Stomach (tissue), 9 donors: ENCODE measurements around the gene NNMT. TPM values are rescaled to one million over a fixed set of nuclear protein-coding genes. Genes with fewer than 3 reads are reported as not detected.

ENCODE experiments used
- DNase-seq, 2 donors: peaks; one replicate each; pipeline versions ENCODE4 v3.0.0 to v3.0.0-alpha.2; 2013 to 2019
- H3K27ac ChIP-seq, 5 donors: fragments of 200-600 bp in 4 of 5; sonication (generic) in 4 of 5; one replicate each; pipeline ENCODE4 v1.5.1; 2013 to 2019; ENCODE audit warnings: mild to moderate bottlenecking in 1 of 5, moderate library complexity in 1 of 5
- H3K27me3 ChIP-seq, 3 donors: fragments of 200-600 bp; sonication (generic); one replicate each; pipeline ENCODE4 v1.5.1; 2017 to 2019; ENCODE audit warnings: mixed run types in 1 of 3
- H3K36me3 ChIP-seq, 4 donors: fragments of 200-600 bp; sonication (generic); 1 replicate in 3 of 4; 2 replicates in 1 of 4; pipeline ENCODE4 v1.5.1; 2016 to 2019
- H3K4me1 ChIP-seq, 4 donors: fragments of 200-600 bp; sonication (generic); one replicate each; pipeline ENCODE4 v1.5.1; 2016 to 2019
- H3K4me3 ChIP-seq, 4 donors: fragments of 200-600 bp; sonication (generic) in 3 of 4; one replicate each; pipeline ENCODE4 v1.5.1; 2016 to 2019; ENCODE audit warnings: mild to moderate bottlenecking in 1 of 4
- H3K9me3 ChIP-seq, 4 donors: fragments of 200-600 bp; sonication (generic); one replicate each; pipeline ENCODE4 v1.5.1; 2016 to 2019
- EP300 ChIP-seq: sonication (generic); formaldehyde crosslinking; IDR thresholded peaks from one replicate; pipeline ENCODE4 v1.6.1; 2017; ENCODE audit warnings: antibody characterized with exemption
- POLR2A ChIP-seq, 4 donors: fragments of 450-650 bp; IDR thresholded peaks; one replicate each; pipeline ENCODE4 v1.6.1; 2016; ENCODE audit warnings: antibody characterized with exemption in 4 of 4, control low read depth in 2 of 4, mild to moderate bottlenecking in 1 of 4, moderate library complexity in 1 of 4
- POLR2AphosphoS5 ChIP-seq, 3 donors: sonication (generic); formaldehyde crosslinking; IDR thresholded peaks; one replicate each; pipeline ENCODE4 v1.6.1; 2016; ENCODE audit warnings: antibody characterized with exemption in 3 of 3
- WGBS, 5 donors: extraction: QIAGEN DNeasy Blood & Tissue Kit in 3 of 5; methylation state at CpG; one replicate each; pipeline versions ENCODE4 v1.1.5 to v1.1.7; 2013 to 2018; 5-methylcytosine and 5-hydroxymethylcytosine counted together
- intact Hi-C: fragments of 100-400 bp; cut with DNase I; formaldehyde crosslinking; loops from one replicate; pipeline ENCODE4 v1.15.1; 2023; ENCODE audit warnings: low total_unique reads
- polyA plus RNA-seq, 3 donors: library from polyadenylated mRNA; stranded (reverse); fragments of 200-250 nt; gene quantifications; one replicate each; pipeline ENCODE4 v1.2.3, GENCODE V29; 2013
- total RNA-seq, 5 donors: library from RNA; depleted of rRNA; stranded (reverse); fragments of >200 nt; gene quantifications; one replicate each; pipeline versions ENCODE4 v1.1.0 to v1.2.3, GENCODE V29; 2014 to 2016
- TF ChIP-seq, protein P1 (sequence below), 7 experiments: fragments of 450-650 bp in 4 of 7; fragments of 200-600 bp in 3 of 7; sonication (generic) in 3 of 7; IDR thresholded peaks; one replicate each; pipeline ENCODE4 v1.5.1; 2016 to 2019; ENCODE audit warnings: antibody characterized with exemption in 7 of 7, control low read depth in 2 of 7, mild to moderate bottlenecking in 1 of 7
- donor health status: healthy with polysubstance abuse.
- donor health status: Bipolar disorder and iron deficiency.
- donor health status: healthy.

The NNMT gene
- total and polyA plus RNA-seq, 8 donors = 35.1 to 451 (median 279) TPM

DNA sequence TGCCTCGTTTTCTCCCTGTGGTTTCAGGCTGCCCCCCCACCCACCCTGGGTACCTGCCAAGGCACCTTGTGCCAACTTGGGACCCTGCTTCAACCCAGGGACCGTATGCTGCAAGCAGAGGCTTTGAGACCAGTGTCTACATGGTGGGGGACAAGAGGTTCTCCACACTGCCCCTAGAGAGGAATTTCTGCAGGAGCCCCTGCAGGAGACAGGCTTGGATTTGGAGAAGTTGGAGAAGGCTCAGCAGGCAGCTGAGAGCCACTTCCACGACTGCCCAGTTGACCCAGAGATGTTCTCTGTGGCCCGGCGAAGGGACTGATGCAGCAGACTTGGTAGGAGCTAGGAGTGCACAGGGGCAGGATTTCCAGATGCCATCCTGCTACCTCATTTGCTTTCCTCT, 20.1 kb upstream of the NNMT start:
- Histone ChIP-seq H3K9me3 (no peaks in the 10 kb centered on the region), H3K27ac (no peak overlapping the region), H3K27me3 (peaks cover 0 to 31% (median 0%) of the 10 kb centered on the region in 3 donors), H3K4me1 (peaks cover 8 to 14% (median 11%) of the 10 kb centered on the region in 4 donors), H3K36me3 (no peaks in the 10 kb centered on the region), H3K4me3 (no peak overlapping the region)
- TF ChIP-seq, protein P1, sequence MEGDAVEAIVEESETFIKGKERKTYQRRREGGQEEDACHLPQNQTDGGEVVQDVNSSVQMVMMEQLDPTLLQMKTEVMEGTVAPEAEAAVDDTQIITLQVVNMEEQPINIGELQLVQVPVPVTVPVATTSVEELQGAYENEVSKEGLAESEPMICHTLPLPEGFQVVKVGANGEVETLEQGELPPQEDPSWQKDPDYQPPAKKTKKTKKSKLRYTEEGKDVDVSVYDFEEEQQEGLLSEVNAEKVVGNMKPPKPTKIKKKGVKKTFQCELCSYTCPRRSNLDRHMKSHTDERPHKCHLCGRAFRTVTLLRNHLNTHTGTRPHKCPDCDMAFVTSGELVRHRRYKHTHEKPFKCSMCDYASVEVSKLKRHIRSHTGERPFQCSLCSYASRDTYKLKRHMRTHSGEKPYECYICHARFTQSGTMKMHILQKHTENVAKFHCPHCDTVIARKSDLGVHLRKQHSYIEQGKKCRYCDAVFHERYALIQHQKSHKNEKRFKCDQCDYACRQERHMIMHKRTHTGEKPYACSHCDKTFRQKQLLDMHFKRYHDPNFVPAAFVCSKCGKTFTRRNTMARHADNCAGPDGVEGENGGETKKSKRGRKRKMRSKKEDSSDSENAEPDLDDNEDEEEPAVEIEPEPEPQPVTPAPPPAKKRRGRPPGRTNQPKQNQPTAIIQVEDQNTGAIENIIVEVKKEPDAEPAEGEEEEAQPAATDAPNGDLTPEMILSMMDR (IDR thresholded peaks at IDR 0.05) = no peak
- TF ChIP-seq POLR2A (IDR thresholded peaks at IDR 0.05) = no peak
- TF ChIP-seq POLR2AphosphoS5 (IDR thresholded peaks at IDR 0.05) = no peak
- no peak for DNase-seq
- intact Hi-C loops = no loop called here
- 55 to 68% (median 62%) methylated on average over 4 to 5 of the region's 5 CpGs for WGBS, 5 donors

DNA sequence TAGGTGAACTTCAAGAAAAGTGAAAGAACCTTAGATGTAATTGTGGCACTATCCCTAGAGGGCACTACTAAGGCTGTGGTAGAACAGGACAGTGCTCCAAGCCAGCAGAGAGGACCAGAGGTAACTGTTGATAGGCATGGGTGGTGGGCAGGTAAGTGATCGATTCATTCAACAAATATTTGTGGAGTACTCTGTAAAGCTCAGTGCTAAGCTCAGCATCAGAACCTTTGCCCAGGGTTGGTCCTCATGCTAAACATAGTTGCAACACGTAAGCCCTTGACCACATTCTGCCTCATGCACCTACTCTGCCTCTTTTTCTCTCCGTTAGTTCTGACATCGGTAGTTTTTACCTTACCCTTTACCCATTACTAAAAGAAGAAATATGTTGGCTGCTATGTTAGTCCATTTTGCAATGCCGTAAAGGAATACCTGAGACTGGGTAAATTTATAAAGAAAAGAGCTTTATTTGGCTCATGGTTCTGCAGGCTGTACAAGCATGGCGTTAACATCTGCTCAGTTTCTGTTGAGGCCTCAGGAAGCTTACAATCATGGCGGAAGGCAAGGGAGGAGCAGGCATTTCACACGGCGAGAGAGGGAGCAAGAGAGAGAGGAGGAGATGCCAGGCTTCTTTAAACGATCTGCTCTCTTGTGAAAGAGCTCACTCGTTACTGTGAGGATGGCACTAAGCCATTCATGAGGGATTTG, 18.4 kb upstream of the NNMT start:
- Histone ChIP-seq H3K27ac (no peak overlapping the region), H3K9me3 (no peaks in the 10 kb centered on the region), H3K36me3 (no peaks in the 10 kb centered on the region), H3K27me3 (peaks cover 0 to 21% (median 0%) of the 10 kb centered on the region in 3 donors), H3K4me3 (no peak overlapping the region), H3K4me1 (peaks cover 11 to 20% (median 14%) of the 10 kb centered on the region in 4 donors)
- no peak for DNase-seq
- 74 to 82% (median 80%) methylated on average over 11 of the region's 11 CpGs for WGBS, 5 donors
- intact Hi-C loops = no loop called here
- TF ChIP-seq POLR2AphosphoS5 (IDR thresholded peaks at IDR 0.05) = no peak
- no peak for TF ChIP-seq POLR2A (IDR thresholded peaks at IDR 0.05)
- TF ChIP-seq, protein P1 (IDR thresholded peaks at IDR 0.05) = no peak
- no peak for TF ChIP-seq EP300

DNA sequence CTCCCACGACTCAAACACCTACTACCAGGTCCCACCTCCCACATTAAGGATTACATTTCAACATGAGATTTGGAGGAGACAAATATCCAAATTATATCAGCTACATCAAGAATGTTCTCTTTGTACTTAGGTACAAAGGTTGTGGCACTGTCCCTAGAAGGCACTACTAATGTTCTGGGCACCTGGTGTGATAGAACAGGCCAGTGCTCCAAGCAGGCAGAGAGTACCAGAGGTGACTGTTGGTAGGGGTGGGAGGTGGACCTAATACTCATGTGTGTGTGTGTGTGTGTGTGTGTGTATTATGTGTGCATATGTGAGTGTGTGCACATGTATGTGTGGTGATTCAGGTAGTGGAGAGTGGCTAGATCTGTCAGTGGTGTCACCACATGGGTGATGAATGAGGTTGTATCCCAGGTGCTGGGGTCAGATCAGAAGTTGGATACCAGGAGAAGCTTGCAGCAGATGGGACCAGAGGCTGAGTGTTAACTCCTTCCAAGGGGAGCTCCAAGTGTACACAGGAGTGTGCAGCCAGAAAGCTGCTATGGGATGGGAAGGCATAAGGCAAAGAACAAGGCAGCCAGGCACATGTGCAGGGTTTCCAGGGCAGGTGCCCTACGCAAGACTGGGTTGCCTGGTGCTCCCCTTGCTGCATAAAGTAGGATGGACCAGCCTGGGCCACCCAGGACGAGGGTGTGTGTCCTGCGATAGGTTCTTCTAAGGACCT, 17.7 kb upstream of the NNMT start:
- Histone ChIP-seq H3K4me1 (peaks cover 11 to 20% (median 14%) of the 10 kb centered on the region in 4 donors), H3K9me3 (no peaks in the 10 kb centered on the region), H3K27ac (no peak overlapping the region), H3K4me3 (no peak overlapping the region), H3K27me3 (peaks cover 0 to 20% (median 0%) of the 10 kb centered on the region in 3 donors), H3K36me3 (no peaks in the 10 kb centered on the region)
- DNase-seq = no peak
- 68 to 79% (median 74%) methylated on average over 4 of the region's 4 CpGs for WGBS, 5 donors
- no peak for TF ChIP-seq POLR2AphosphoS5 (IDR thresholded peaks at IDR 0.05)
- TF ChIP-seq, protein P1 (IDR thresholded peaks at IDR 0.05) = no peak
- no peak for TF ChIP-seq POLR2A (IDR thresholded peaks at IDR 0.05)
- TF ChIP-seq EP300 = no peak
- intact Hi-C loops = no loop called here

DNA sequence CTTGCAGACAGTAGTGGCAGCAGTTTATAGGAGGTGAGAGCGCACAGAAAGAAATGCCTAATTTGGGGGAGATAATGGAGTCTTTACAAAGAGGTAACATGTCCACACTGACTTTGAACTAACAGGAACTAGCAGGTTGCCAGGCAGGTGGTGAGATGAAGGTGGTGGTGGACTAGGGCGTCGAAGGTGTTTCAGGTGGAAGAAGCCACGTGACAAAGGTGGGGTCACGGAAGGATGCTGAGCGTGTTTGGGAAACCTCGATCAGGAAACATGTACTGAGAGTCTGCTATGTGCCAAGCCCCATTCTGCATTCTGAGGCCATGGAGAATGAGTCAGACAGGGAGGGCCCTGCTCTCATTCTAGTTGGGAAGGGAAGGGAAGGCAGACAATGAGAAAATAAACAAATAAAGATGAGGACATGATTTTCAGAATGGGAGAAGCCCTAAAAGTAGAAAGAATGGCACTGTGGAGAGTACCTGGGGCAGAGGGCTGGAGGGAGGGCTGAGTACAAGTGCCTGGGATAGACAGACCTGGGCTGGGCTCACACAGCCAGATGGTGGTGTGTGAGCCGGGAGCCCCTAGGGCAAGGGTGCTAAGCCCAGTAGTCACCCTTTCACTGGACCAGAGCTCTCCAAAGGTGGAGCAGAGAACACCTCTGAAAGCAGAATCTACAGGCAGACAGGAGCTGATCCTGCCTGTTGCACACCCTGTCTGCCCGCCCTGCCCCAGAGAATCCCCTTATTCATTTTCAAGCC, 16.2 kb upstream of the NNMT start:
- Histone ChIP-seq H3K4me3 (no peak overlapping the region), H3K9me3 (no peaks in the 10 kb centered on the region), H3K27ac (peak overlapping the region in 2 of 5 donors; percentile 33 to 68), H3K27me3 (peaks cover 0 to 11% (median 0%) of the 10 kb centered on the region in 3 donors), H3K36me3 (no peaks in the 10 kb centered on the region), H3K4me1 (peaks cover 13 to 20% (median 15%) of the 10 kb centered on the region in 4 donors)
- 74 to 83% (median 80%) methylated on average over 9 of the region's 9 CpGs for WGBS, 5 donors
- no peak for TF ChIP-seq POLR2A (IDR thresholded peaks at IDR 0.05)
- peak in 1 of 3 donors; percentile 17 for TF ChIP-seq POLR2AphosphoS5 (IDR thresholded peaks at IDR 0.05)
- TF ChIP-seq, protein P1 (IDR thresholded peaks at IDR 0.05) = no peak
- no peak for TF ChIP-seq EP300
- intact Hi-C loops = no loop called here
- DNase-seq = peak in 1 of 2 donors; percentile 9
